ENCODE results near the gene GABBR1. TPM values are rescaled to one million over a fixed set of nuclear protein-coding genes. Genes with fewer than 3 reads are reported as not detected.

The GABBR1 gene
- total RNA-seq, 1 experiment from 2014 or later, result 146 TPM

DNA sequence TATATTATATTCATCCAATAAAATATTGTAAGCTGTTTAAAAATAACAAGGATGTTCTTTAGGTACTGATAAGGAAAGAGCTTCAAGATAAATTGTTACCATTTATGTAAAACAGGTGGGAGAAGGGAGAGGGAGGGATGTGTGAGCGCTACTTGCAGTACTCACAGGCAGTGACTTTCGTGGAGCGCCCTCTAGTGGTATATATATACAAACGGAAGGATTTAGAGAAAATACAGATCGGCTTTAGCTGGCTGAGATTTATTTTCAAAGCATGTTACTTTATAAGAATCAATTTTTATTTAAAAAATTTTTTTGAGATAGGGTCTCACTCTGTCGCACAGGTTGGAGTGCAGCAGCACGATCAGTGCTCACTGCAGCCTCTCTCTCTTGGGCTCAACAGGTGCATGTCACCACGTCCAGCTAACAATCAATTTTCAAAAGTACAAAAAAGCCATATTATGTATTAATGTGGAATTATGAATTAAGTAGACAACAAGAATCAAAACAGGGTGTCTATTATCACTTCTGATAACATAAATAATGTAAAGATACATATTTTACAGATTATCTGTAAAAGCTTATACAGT lies 20.6 kb upstream of the GABBR1 start:
- H3K4me1 Mint-ChIP-seq, result peaks cover 45 to 57% of the 10 kb centered on the region in 2 experiments
- no peak overlapping the region for H4K5ac ChIP-seq (ENCODE audit: insufficient read length, low read depth, low read length)
- H3K9me3 Mint-ChIP-seq, result no peaks in the 10 kb centered on the region
- H3K9ac ChIP-seq (ENCODE audit: extremely low read depth, insufficient read length, low read length), result no peak overlapping the region
- no peak overlapping the region for H3K27ac Mint-ChIP-seq
- no peak overlapping the region for H3K56ac ChIP-seq (ENCODE audit: insufficient read length, low read depth, low read length)
- H4K20me1 ChIP-seq (ENCODE audit: control insufficient read depth, insufficient read depth, insufficient read length), result no peaks in the 10 kb centered on the region
- no peak overlapping the region for H3T11ph ChIP-seq (ENCODE audit: low read length)
- H3K4me3 Mint-ChIP-seq, result no peak overlapping the region
- no peaks in the 10 kb centered on the region for H3K79me2 ChIP-seq (ENCODE audit: insufficient read depth, low read length)
- TF ChIP-seq, protein P1, sequence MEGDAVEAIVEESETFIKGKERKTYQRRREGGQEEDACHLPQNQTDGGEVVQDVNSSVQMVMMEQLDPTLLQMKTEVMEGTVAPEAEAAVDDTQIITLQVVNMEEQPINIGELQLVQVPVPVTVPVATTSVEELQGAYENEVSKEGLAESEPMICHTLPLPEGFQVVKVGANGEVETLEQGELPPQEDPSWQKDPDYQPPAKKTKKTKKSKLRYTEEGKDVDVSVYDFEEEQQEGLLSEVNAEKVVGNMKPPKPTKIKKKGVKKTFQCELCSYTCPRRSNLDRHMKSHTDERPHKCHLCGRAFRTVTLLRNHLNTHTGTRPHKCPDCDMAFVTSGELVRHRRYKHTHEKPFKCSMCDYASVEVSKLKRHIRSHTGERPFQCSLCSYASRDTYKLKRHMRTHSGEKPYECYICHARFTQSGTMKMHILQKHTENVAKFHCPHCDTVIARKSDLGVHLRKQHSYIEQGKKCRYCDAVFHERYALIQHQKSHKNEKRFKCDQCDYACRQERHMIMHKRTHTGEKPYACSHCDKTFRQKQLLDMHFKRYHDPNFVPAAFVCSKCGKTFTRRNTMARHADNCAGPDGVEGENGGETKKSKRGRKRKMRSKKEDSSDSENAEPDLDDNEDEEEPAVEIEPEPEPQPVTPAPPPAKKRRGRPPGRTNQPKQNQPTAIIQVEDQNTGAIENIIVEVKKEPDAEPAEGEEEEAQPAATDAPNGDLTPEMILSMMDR (conservative IDR thresholded peaks at IDR 0.05), result peak; percentile 88
- no peak overlapping the region for H3K4ac ChIP-seq (ENCODE audit: low read depth, low read length)
- no peak for DNase-seq
- no peak overlapping the region for H4K8ac ChIP-seq (replicated peaks; ENCODE audit: insufficient read length, low read depth, low read length)
- H3K23ac ChIP-seq (ENCODE audit: insufficient read length, low read depth, low read length), result no peak overlapping the region
- H3K23me2 ChIP-seq (ENCODE audit: insufficient read length, low read depth, low read length, poor library complexity, severe bottlenecking), result no peaks in the 10 kb centered on the region
- no peak overlapping the region for H3K14ac ChIP-seq (ENCODE audit: insufficient read depth, low read length)
- H4K91ac ChIP-seq (ENCODE audit: insufficient read length, low read depth, low read length), result no peak overlapping the region
- no peak overlapping the region for H3K18ac ChIP-seq (ENCODE audit: insufficient read length, low read depth, low read length)
- no peak overlapping the region for H2AFZ ChIP-seq (ENCODE audit: low read length)
- H2BK5ac ChIP-seq (ENCODE audit: insufficient read length, low read length), result no peak overlapping the region
- no peaks in the 10 kb centered on the region for H3K79me1 ChIP-seq (ENCODE audit: insufficient read depth, low read depth, low read length, poor library complexity, severe bottlenecking)
- H3K4me1 ChIP-seq (ENCODE audit: insufficient read depth, low read length), result peaks cover 8% of the 10 kb centered on the region
- H2BK12ac ChIP-seq (ENCODE audit: insufficient read length, low read depth, low read length), result no peak overlapping the region
- WGBS (ENCODE audit: extremely low coverage, insufficient read length, low lambda C conversion rate), result no CpG with 5 or more reads among the region's 8 CpGs
- H3K36me3 Mint-ChIP-seq (ENCODE audit: insufficient read depth in 1 of 3, low read depth in 3 of 3), result no peaks in the 10 kb centered on the region
- H2BK120ac ChIP-seq (ENCODE audit: low read depth, low read length, poor library complexity, severe bottlenecking), result no peak overlapping the region
- H3K4me2 ChIP-seq (ENCODE audit: insufficient read depth, insufficient read length, low read length), result no peak overlapping the region
- H3K9me3 ChIP-seq (ENCODE audit: control insufficient read depth, low read depth, low read length), result no peaks in the 10 kb centered on the region
- no peaks in the 10 kb centered on the region for H3K27me3 Mint-ChIP-seq (ENCODE audit: low read depth)
- no peaks in the 10 kb centered on the region for H3K27me3 ChIP-seq (ENCODE audit: insufficient read depth, low read length)
- H2BK15ac ChIP-seq (ENCODE audit: low read depth, low read length), result no peak overlapping the region
- no peak overlapping the region for H3K27ac ChIP-seq (ENCODE audit: insufficient read length, low read depth, low read length)
- H2AK5ac ChIP-seq (ENCODE audit: insufficient read length, low read length), result no peak overlapping the region
- no peak overlapping the region for H2BK20ac ChIP-seq (ENCODE audit: low read depth, low read length, poor library complexity, severe bottlenecking)
